GM11168 (cell line): ENCODE data around the gene ANKRD34A.

ENCODE experiments used
- in situ Hi-C: fragments of 300-500 bp; cut with MboI; formaldehyde crosslinking; loops from one replicate; pipeline ENCODE4 v1.12.0; 2022; ENCODE audit warnings: low sequenced_read_pairs; ENCODE audit not compliant: unreplicated experiment

The ANKRD34A gene

GRCh38 chr1:145975216-145975615, 10.8 kb upstream of the ANKRD34A start:
- in situ Hi-C loops: loop anchor here (5.0 kb wide), 1 partner anchor 37 kb away; no protein-coding TSS in a partner anchor

GRCh38 chr1:145974721-145975120, 10.3 kb upstream of the ANKRD34A start:
- in situ Hi-C loops: loop anchor here (5.0 kb wide), 1 partner anchor 38 kb away; no protein-coding TSS in a partner anchor

- in situ Hi-C loops: no loop called here
These were observed 8.2 kb upstream of the ANKRD34A start for GRCh38 chr1:145972580-145972979.

DNA sequence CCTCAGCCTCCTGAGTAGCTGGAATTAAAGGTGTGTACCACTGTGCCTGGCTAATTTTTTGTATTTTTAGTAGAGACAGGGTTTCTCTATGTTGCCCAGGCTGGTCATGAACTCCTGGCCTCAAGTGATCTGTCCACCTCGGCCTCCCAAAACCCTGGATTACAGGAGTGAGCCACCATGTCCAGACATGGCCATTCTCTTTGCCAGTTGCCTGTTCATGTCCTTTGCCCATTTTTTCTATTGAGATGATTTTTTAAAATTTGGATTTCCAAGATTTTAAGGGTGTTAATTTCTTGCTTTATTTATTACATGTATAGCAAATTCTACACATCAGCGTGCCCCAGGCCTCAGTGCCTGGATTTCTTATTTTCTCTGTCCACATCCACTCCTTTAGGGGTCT, 2.9 kb upstream of the ANKRD34A start:
- in situ Hi-C loops: no loop called here

- in situ Hi-C loops: no loop called here
These were observed 857 bp upstream of the ANKRD34A start for GRCh38 chr1:145965119-145965744.

- in situ Hi-C loops: no loop called here
These were observed 933 bp downstream of the ANKRD34A start for GRCh38 chr1:145963265-145964019.

- in situ Hi-C loops: no loop called here
These were observed 1.9 kb downstream of the ANKRD34A start for GRCh38 chr1:145962157-145963102.

DNA sequence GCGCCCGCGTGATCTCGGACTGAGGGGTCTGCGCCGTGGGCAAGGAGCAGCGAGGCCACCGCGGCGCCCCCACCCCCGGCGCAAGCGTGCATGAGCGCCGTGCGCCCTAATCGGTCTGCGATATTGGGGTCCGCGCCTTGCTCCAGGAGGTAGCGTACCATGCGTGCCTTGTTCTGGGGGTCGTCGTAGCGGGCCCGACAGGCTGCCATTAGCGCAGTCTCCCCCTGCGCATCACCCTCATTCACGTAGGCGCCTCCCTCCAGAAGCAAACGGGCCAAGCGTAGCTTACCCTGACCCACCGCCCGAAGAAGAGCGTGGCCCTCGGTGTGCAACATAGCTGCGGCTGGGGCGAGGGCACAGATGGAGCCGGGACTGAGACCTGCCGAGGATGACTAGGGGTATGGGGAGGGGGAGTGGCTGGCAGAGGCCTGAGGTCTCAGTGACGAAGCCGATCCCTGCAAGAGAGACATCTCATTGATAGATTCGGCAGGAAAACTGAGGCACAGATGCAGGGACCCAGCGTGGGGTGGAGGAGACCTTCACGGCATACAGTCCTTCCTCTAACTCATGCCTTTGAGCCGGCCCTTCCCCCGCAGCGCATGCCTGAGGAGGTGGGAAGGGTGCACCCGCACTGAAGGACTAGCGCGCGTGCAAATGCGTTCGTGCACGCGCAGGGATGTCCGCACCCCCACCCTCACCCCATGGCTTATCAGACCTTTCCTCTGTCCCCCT, 2.8 kb downstream of the ANKRD34A start:
- in situ Hi-C loops: no loop called here

- in situ Hi-C loops: no loop called here
These were observed 3.3 kb downstream of the ANKRD34A start for GRCh38 chr1:145961109-145961424.

GRCh38 chr1:145960468-145961108, 3.8 kb downstream of the ANKRD34A start:
- in situ Hi-C loops: no loop called here

DNA sequence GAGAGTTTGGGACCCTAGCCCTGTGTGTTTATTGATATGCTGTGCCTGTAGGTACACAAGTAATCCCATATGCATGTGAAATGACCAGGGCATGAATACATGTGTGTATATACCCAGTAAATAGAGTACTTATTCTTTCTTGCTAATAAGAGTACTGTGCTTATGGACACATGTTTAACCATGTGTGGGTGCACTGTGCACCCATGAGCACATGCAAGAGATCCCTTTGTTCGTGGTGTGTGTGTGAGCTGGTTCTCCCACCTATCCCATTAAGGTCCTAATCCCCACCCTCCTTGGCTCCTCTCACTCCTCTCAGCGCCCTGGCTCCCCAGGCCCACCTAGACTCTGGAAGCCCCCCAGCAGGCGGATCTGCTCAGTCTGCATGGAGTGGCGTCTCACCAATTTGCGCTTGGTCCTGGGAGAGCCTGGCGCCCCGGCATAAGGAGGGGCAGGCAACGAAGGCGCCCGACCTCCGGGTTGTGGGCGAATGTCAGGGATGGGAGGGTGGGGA, 4.4 kb downstream of the ANKRD34A start:
- in situ Hi-C loops: no loop called here

GRCh38 chr1:145959333-145959732, 5.0 kb downstream of the ANKRD34A start:
- in situ Hi-C loops: no loop called here

DNA sequence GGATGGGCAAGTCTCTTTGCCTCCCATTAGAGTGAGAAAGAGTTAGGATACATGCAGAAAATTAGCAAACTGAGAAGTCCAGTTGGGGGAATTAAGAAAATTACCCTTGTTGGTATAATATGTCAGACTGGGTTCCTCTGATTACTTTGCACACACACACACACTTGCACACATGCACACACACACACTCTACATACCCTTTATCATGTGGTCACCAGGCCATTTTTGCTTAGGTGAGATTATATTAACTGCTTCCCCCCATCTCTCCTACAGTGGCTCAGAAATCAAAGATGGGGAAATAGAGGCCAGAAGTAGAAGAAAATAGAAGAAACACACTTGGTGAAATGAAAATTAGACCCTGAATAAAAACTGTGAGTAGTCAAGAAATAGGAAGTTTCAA, 5.6 kb downstream of the ANKRD34A start:
- in situ Hi-C loops: no loop called here

- in situ Hi-C loops: no loop called here
These were observed 6.7 kb downstream of the ANKRD34A start, which contains the start of gene LIX1L for GRCh38 chr1:145957443-145958319. Gene LIX1L, minus strand, starts transcription at chr1:145958017. Its CDS starts 90 bp downstream, at chr1:145957927.

DNA sequence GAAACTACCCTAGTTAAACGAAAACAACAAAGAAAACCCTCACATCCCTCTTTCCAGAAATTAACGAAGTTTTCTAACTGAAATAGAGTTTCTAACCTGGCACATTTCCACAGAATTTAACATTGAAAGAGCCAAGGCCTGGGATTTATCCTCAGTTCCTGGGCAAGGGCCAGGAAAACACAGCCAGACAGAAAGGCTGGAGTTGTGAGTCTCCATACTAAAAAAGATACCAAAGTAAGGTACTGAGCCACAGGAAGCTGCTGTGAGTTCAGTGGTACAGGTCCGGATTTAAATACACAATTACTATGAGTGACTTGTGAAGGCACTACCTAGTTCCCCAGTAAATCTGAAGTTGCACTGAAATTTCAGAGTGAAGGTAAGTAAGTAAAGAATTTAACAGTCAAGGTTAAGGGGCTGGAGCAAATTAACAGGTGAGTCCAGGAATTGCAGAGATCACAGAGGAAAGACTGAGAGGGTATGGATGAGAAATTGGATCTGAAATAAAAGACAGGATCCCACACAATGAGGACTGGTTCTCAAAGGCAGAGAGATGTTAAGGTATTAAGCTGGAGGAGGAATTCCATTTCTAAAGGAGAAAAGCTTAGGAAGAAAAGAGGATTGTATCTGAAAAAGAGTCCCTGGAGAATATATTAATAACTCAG, 7.5 kb downstream of the ANKRD34A start:
- in situ Hi-C loops: no loop called here

DNA sequence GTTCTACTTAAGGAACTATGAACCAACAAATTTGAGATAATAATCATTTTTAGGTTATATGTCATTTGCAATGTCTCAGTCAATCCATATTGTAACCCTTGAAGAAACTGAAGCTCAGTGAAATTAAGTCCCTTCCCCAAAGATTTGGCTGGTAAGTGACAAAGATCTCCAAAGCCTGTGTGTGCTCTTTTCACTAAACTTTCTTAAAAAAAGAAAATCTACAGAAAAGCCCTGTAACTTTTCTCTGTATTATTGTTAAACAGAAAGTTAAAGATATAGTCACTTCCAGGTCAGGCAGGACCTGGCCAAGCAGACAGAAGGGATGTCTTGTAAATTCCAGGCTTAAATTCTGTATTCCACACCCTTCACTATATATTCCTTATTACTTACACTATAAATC, 8.0 kb downstream of the ANKRD34A start:
- in situ Hi-C loops: no loop called here

DNA sequence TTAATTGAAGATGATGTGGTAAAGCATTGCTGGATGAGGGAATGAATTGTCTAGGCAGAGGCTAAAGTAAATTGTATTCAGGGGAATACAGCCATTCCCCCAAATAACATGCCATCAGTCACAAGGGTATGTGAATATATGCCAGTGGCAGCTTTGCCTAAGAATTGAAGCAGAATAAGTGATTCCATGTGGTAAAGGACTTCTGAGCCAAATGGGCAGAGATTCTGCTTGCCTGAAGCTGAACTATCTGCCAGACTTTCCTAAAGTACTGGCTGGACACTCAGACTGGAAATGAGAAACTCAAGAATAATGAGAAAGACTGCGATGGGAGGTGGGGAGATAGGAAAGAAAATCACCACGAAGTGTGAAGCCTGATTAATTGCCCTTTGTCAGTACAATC, 8.9 kb downstream of the ANKRD34A start:
- in situ Hi-C loops: no loop called here

DNA sequence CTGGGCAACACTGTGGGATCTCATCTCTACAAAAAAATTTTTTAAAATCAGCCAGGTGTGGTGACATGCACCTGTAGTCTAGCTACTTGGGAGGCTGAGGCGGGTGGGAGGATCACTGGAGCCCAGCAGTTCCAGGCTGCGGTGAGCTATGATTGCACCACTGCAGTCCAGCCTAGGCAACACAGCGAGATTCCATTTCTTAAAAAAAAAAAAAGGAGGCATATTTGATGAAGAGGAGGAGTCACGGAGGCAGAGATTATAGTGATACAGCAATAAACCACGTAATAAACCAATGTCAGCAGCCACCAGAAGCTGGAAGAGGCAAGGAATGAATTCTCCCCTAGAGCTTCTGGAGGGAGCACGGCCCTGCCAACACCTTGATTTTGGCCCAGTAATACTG, 10.5 kb downstream of the ANKRD34A start:
- in situ Hi-C loops: no loop called here
